T-helper 1 cell treated with Interleukin-12 subunit alpha and Interleukin-12 subunit beta and Interleukin-4 antibody, amounts not matched to agents 30 ng/mL and 1 ng/mL, for 36 hours (primary cell): ENCODE results near the gene DOCK2. TPM values are rescaled to one million over a fixed set of nuclear protein-coding genes. Genes with fewer than 3 reads are reported as not detected.

Source experiments
- intact Hi-C: fragments of 100-400 bp; cut with micrococcal nuclease; formaldehyde crosslinking; loops from one replicate; pipeline ENCODE4 v1.15.1; 2024
- total RNA-seq: library from RNA; stranded (reverse); gene quantifications from 2 replicates; pipeline ENCODE4 v1.2.3, GENCODE V29; 2022

DOCK2 gene
- total RNA-seq, 1 donor from 2014 or later = 346 TPM

GRCh38 chr5:170107674-170108073 lies 470.6 kb downstream of the DOCK2 start:
- intact Hi-C loops = no loop called here

- intact Hi-C loops = no loop called here
Measured at GRCh38 chr5:170108266-170108785, 471.3 kb downstream of the DOCK2 start.

GRCh38 chr5:170109059-170110031 lies 472.3 kb downstream of the DOCK2 start:
- intact Hi-C loops = no loop called here

GRCh38 chr5:170110403-170111087 lies 473.5 kb downstream of the DOCK2 start:
- intact Hi-C loops = no loop called here

GRCh38 chr5:170111088-170111785 lies 474.2 kb downstream of the DOCK2 start:
- intact Hi-C loops = no loop called here

GRCh38 chr5:170112876-170113521 lies 475.9 kb downstream of the DOCK2 start:
- intact Hi-C loops = no loop called here

- intact Hi-C loops = no loop called here
Measured at GRCh38 chr5:170113522-170113900, 476.4 kb downstream of the DOCK2 start.

GRCh38 chr5:170114271-170114670 lies 477.2 kb downstream of the DOCK2 start:
- intact Hi-C loops = no loop called here

- intact Hi-C loops = no loop called here
Measured at GRCh38 chr5:170115925-170116324, 478.9 kb downstream of the DOCK2 start.

GRCh38 chr5:170117736-170118135 lies 480.7 kb downstream of the DOCK2 start:
- intact Hi-C loops = no loop called here

GRCh38 chr5:170120576-170120975 lies 483.5 kb downstream of the DOCK2 start:
- intact Hi-C loops = no loop called here

GRCh38 chr5:170121321-170121720 lies 484.2 kb downstream of the DOCK2 start:
- intact Hi-C loops = no loop called here

GRCh38 chr5:170126061-170126460 lies 489.0 kb downstream of the DOCK2 start:
- intact Hi-C loops = no loop called here

- intact Hi-C loops = no loop called here
Measured at GRCh38 chr5:170126626-170127025, 489.6 kb downstream of the DOCK2 start.

GRCh38 chr5:170131235-170131634 lies 494.2 kb downstream of the DOCK2 start:
- intact Hi-C loops = no loop called here

- intact Hi-C loops = no loop called here
Measured at GRCh38 chr5:170132269-170132975, 495.3 kb downstream of the DOCK2 start.
